HepG2 (cell line): ENCODE data around the gene DNPEP. TPM values are rescaled to one million over a fixed set of nuclear protein-coding genes. Genes with fewer than 3 reads are reported as not detected.

Source experiments
- ARID4A ChIP-seq: sonication (generic); formaldehyde crosslinking; IDR thresholded peaks from 2 replicates; pipeline ENCODE4 v1.5.0; 2020; ENCODE audit warnings: mild to moderate bottlenecking, missing genetic modification reagents, borderline replicate concordance
- CENPBD1 ChIP-seq: sonication (generic); formaldehyde crosslinking; IDR thresholded peaks from 2 replicates; pipeline ENCODE4 v1.8.0; 2022; ENCODE audit warnings: missing genetic modification reagents, low read depth, mild to moderate bottlenecking, borderline replicate concordance
- CREB1 ChIP-seq, 2 experiments: fragments of 450-650 bp in 1 of 2; IDR thresholded peaks; 2 replicates each; pipeline ENCODE4 v1.6.1; 2016 to 2017; ENCODE audit warnings: control low read depth in 1 of 2, mild to moderate bottlenecking in 1 of 2, missing compliant biosample characterization in 1 of 2, missing genetic modification characterization in 1 of 2
- CREBL2 ChIP-seq: sonication (generic); formaldehyde crosslinking; IDR thresholded peaks from 2 replicates; pipeline ENCODE4 v1.8.1; 2023; ENCODE audit warnings: missing genetic modification reagents, mild to moderate bottlenecking, borderline replicate concordance
- ELK4 ChIP-seq: sonication (generic); formaldehyde crosslinking; IDR thresholded peaks from 2 replicates; pipeline ENCODE4 v1.9.0; 2021; ENCODE audit warnings: missing genetic modification reagents, borderline replicate concordance
- GLMP ChIP-seq: sonication (generic); formaldehyde crosslinking; IDR thresholded peaks from 2 replicates; pipeline ENCODE4 v1.9.0; 2021; ENCODE audit warnings: missing genetic modification reagents, mild to moderate bottlenecking, borderline replicate concordance
- HOXA9 ChIP-seq: sonication (generic); formaldehyde crosslinking; IDR thresholded peaks from 2 replicates; pipeline ENCODE4 v1.8.1; 2022; ENCODE audit warnings: missing genetic modification reagents, mild to moderate bottlenecking, moderate library complexity, borderline replicate concordance
- NCOR1 ChIP-seq: fragments of 200-600 bp; sonication (generic); IDR thresholded peaks from 2 replicates; pipeline ENCODE4 v1.7.0; 2017; ENCODE audit warnings: antibody characterized with exemption, low read length, borderline replicate concordance
- TBX2 ChIP-seq: sonication (generic); formaldehyde crosslinking; IDR thresholded peaks from 2 replicates; pipeline ENCODE4 v1.5.0; 2020; ENCODE audit warnings: missing genetic modification reagents, mild to moderate bottlenecking, borderline replicate concordance
- TIGD3 ChIP-seq: sonication (generic); formaldehyde crosslinking; IDR thresholded peaks from 2 replicates; pipeline ENCODE4 v1.5.1; 2020; ENCODE audit warnings: mild to moderate bottlenecking, missing genetic modification reagents, borderline replicate concordance
- ZNF124 ChIP-seq: sonication (generic); formaldehyde crosslinking; IDR thresholded peaks from 2 replicates; pipeline ENCODE4 v1.4.0; 2020; ENCODE audit warnings: missing genetic modification reagents
- ZNF580 ChIP-seq: IDR thresholded peaks from 2 replicates; pipeline ENCODE4 v1.6.1; 2016; ENCODE audit warnings: low read depth, borderline replicate concordance
- ZNF616 ChIP-seq: sonication (generic); formaldehyde crosslinking; IDR thresholded peaks from 2 replicates; pipeline ENCODE4 v1.5.0; 2020; ENCODE audit warnings: low read depth, mild to moderate bottlenecking, missing genetic modification reagents
- ZNF639 ChIP-seq: conservative IDR thresholded peaks from 2 replicates; pipeline ENCODE4 v1.6.1; 2018; ENCODE audit warnings: missing genetic modification reagents
- ZNF709 ChIP-seq: sonication (generic); formaldehyde crosslinking; IDR thresholded peaks from 2 replicates; pipeline ENCODE4 v1.5.0; 2020; ENCODE audit warnings: mild to moderate bottlenecking, missing genetic modification reagents
- ZZZ3 ChIP-seq: sonication (generic); formaldehyde crosslinking; IDR thresholded peaks from 2 replicates; pipeline ENCODE4 v1.4.0; 2020; ENCODE audit warnings: missing genetic modification reagents, mild to moderate bottlenecking, borderline replicate concordance
- polyA plus RNA-seq, 8 experiments: library from polyadenylated mRNA; depleted of rRNA in 3 of 8; stranded (reverse) in 7 of 8; unstranded in 1 of 8; fragments of >200 nt; fragmentation: Illumina TruSeq in 4 of 8; extraction: Trizol in 4 of 8; gene quantifications; 2 replicates each; pipeline versions ENCODE4 v1.2.1 to v1.2.3, GENCODE V29; 2011 to 2016; ENCODE audit warnings: low read depth in 4 of 8, missing spikeins in 1 of 8, mixed read lengths in 1 of 8; ENCODE audit not compliant: insufficient read depth in 1 of 8
- total RNA-seq, 5 experiments: library from RNA; depleted of rRNA; stranded (reverse); fragments of >200 nt; fragmentation: Illumina TruSeq; extraction: Trizol; gene quantifications; 2 replicates each; pipeline ENCODE4 v1.2.3, GENCODE V29; 2016; ENCODE audit warnings: low read depth in 1 of 5

DNPEP gene
- total and polyA plus RNA-seq, 2 of the 13 experiments (the other 11 are each of a cell fraction or from before 2014, with no cell fraction given): 104 to 109 TPM

GRCh38 chr2:219331560-219332213, 56.0 kb downstream of the DNPEP start (continued):
- TF ChIP-seq CREB1 (IDR thresholded peaks at IDR 0.05) (no peak), CREB1 (CRISPR knock-in tag; IDR thresholded peaks at IDR 0.05) (no peak), CENPBD1 (no peak), NCOR1 (no peak), ZNF580 (peak; percentile 88; the same call in 1 of the 2 replicates), ZNF709 (CRISPR knock-in tag) (peak; percentile 86), ZNF124 (CRISPR knock-in tag) (peak; percentile 95), GLMP (peak; percentile 89; the same call in 1 of the 2 replicates), ARID4A (CRISPR knock-in tag) (peak; percentile 66; the same call in 1 of the 2 replicates), HOXA9 (CRISPR knock-in tag) (peak; percentile 84; the same call in 1 of the 2 replicates), ZZZ3 (CRISPR knock-in tag) (0 out of 2 replicates have a peak, but pooled peaks have one; percentile 31), ELK4 (peak; percentile 21; the same call in 1 of the 2 replicates), TIGD3 (no peak), TBX2 (CRISPR knock-in tag) (no peak; the same call in 1 of the 2 replicates), ZNF616 (CRISPR knock-in tag) (peak; percentile 85), ZNF639 (CRISPR knock-in tag) (peak; percentile 76), CREBL2 (0 out of 2 replicates have a peak, but pooled peaks have one; percentile 58)
